ENCODE results near the gene TENT4A.

TENT4A gene

GRCh38 chr5:6780802-6781391, 67.7 kb downstream of the TENT4A start:
- DNase-seq = no peak

- no peak for DNase-seq
These were observed 68.5 kb downstream of the TENT4A start for GRCh38 chr5:6781716-6782115.

GRCh38 chr5:6783787-6784186, 70.6 kb downstream of the TENT4A start:
- no peak for DNase-seq

- no peak for DNase-seq
These were observed 71.2 kb downstream of the TENT4A start for GRCh38 chr5:6784481-6784880.

- DNase-seq = no peak
These were observed 72.1 kb downstream of the TENT4A start for GRCh38 chr5:6785161-6785860.

GRCh38 chr5:6785861-6786180, 72.6 kb downstream of the TENT4A start:
- DNase-seq = no peak

- DNase-seq = no peak
These were observed 73.7 kb downstream of the TENT4A start for GRCh38 chr5:6786786-6787495.

GRCh38 chr5:6787941-6788340, 74.7 kb downstream of the TENT4A start:
- no peak for DNase-seq

- DNase-seq = no peak
These were observed 75.2 kb downstream of the TENT4A start for GRCh38 chr5:6788439-6788838.

- no peak for DNase-seq
These were observed 75.9 kb downstream of the TENT4A start for GRCh38 chr5:6788956-6789649.

- DNase-seq = no peak
These were observed 77.2 kb downstream of the TENT4A start for GRCh38 chr5:6790346-6790865.

- DNase-seq = no peak
These were observed 77.8 kb downstream of the TENT4A start for GRCh38 chr5:6791031-6791430.

- DNase-seq = no peak
These were observed 79.1 kb downstream of the TENT4A start for GRCh38 chr5:6792376-6792775.

GRCh38 chr5:6792911-6793471, 79.8 kb downstream of the TENT4A start:
- DNase-seq = no peak

GRCh38 chr5:6801236-6801635, 88.0 kb downstream of the TENT4A start:
- no peak for DNase-seq

- no peak for DNase-seq
These were observed 90.8 kb downstream of the TENT4A start for GRCh38 chr5:6803981-6804550.

GRCh38 chr5:6804766-6805501, 91.7 kb downstream of the TENT4A start:
- DNase-seq = no peak

GRCh38 chr5:6805841-6806240, 92.6 kb downstream of the TENT4A start:
- no peak for DNase-seq

All from retina (tissue), 1 donor.